ENCODE data around the gene SLC17A2.

Gene SLC17A2

GRCh38 chr6:25888626-25889025, 41.9 kb downstream of the SLC17A2 start:
- Histone ChIP-seq H3K36me3 (ENCODE audit: control insufficient read depth, insufficient read depth, low read length) (no peaks in the 10 kb centered on the region), H3K4me1 (ENCODE audit: control insufficient read depth, insufficient read depth, low read length) (no peaks in the 10 kb centered on the region), H3K27me3 (ENCODE audit: control insufficient read depth, insufficient read depth, low read length, poor library complexity, severe bottlenecking) (no peaks in the 10 kb centered on the region), H3K9me3 (ENCODE audit: control insufficient read depth, low read length) (no peaks in the 10 kb centered on the region), H3K27ac (ENCODE audit: insufficient read depth, low read depth, low read length, poor library complexity, severe bottlenecking) (no peak overlapping the region), H3K4me3 (ENCODE audit: insufficient read depth, low read depth, low read length) (no peak overlapping the region)
- 96% methylated on average over 2 of the region's 2 CpGs; no CpG with 5 or more reads in 1 of the 2 experiments for WGBS, 2 experiments

- H3K27me3 ChIP-seq (ENCODE audit: control insufficient read depth, insufficient read depth, low read length, poor library complexity, severe bottlenecking): no peaks in the 10 kb centered on the region
- WGBS, 2 experiments: 81 to 96% methylated on average over 2 of the region's 2 CpGs
- no peaks in the 10 kb centered on the region for H3K9me3 ChIP-seq (ENCODE audit: control insufficient read depth, low read length)
- no peak overlapping the region for H3K27ac ChIP-seq (ENCODE audit: insufficient read depth, low read depth, low read length, poor library complexity, severe bottlenecking)
- no peaks in the 10 kb centered on the region for H3K36me3 ChIP-seq (ENCODE audit: control insufficient read depth, insufficient read depth, low read length)
- H3K4me3 ChIP-seq (ENCODE audit: insufficient read depth, low read depth, low read length): no peak overlapping the region
- no peaks in the 10 kb centered on the region for H3K4me1 ChIP-seq (ENCODE audit: control insufficient read depth, insufficient read depth, low read length)
Observed at GRCh38 chr6:25886066-25886465, 44.4 kb downstream of the SLC17A2 start.

- Histone ChIP-seq H3K36me3 (ENCODE audit: control insufficient read depth, insufficient read depth, low read length) (no peaks in the 10 kb centered on the region), H3K27ac (ENCODE audit: insufficient read depth, low read depth, low read length, poor library complexity, severe bottlenecking) (no peak overlapping the region), H3K4me3 (ENCODE audit: insufficient read depth, low read depth, low read length) (no peak overlapping the region), H3K27me3 (ENCODE audit: control insufficient read depth, insufficient read depth, low read length, poor library complexity, severe bottlenecking) (no peaks in the 10 kb centered on the region), H3K9me3 (ENCODE audit: control insufficient read depth, low read length) (no peaks in the 10 kb centered on the region), H3K4me1 (ENCODE audit: control insufficient read depth, insufficient read depth, low read length) (no peaks in the 10 kb centered on the region)
- WGBS, 2 experiments: 85 to 87% methylated on average over 2 of the region's 2 CpGs
Observed at GRCh38 chr6:25883991-25884390, 46.5 kb downstream of the SLC17A2 start.

GRCh38 chr6:25883536-25883935, 47.0 kb downstream of the SLC17A2 start:
- Histone ChIP-seq H3K4me3 (ENCODE audit: insufficient read depth, low read depth, low read length) (no peak overlapping the region), H3K9me3 (ENCODE audit: control insufficient read depth, low read length) (no peaks in the 10 kb centered on the region), H3K36me3 (ENCODE audit: control insufficient read depth, insufficient read depth, low read length) (no peaks in the 10 kb centered on the region), H3K4me1 (ENCODE audit: control insufficient read depth, insufficient read depth, low read length) (no peaks in the 10 kb centered on the region), H3K27me3 (ENCODE audit: control insufficient read depth, insufficient read depth, low read length, poor library complexity, severe bottlenecking) (no peaks in the 10 kb centered on the region), H3K27ac (ENCODE audit: insufficient read depth, low read depth, low read length, poor library complexity, severe bottlenecking) (no peak overlapping the region)
- WGBS, 2 experiments: 86 to 89% methylated on average over 1 of the region's 1 CpG

- no peaks in the 10 kb centered on the region for H3K4me1 ChIP-seq (ENCODE audit: control insufficient read depth, insufficient read depth, low read length)
- H3K27ac ChIP-seq (ENCODE audit: insufficient read depth, low read depth, low read length, poor library complexity, severe bottlenecking): no peak overlapping the region
- H3K9me3 ChIP-seq (ENCODE audit: control insufficient read depth, low read length): no peaks in the 10 kb centered on the region
- WGBS, 2 experiments: 84 to 89% methylated on average over 28 of the region's 28 CpGs
- no peaks in the 10 kb centered on the region for H3K36me3 ChIP-seq (ENCODE audit: control insufficient read depth, insufficient read depth, low read length)
- no peak overlapping the region for H3K4me3 ChIP-seq (ENCODE audit: insufficient read depth, low read depth, low read length)
- H3K27me3 ChIP-seq (ENCODE audit: control insufficient read depth, insufficient read depth, low read length, poor library complexity, severe bottlenecking): no peaks in the 10 kb centered on the region
Observed at GRCh38 chr6:25882051-25882496, 48.4 kb downstream of the SLC17A2 start.

- Histone ChIP-seq H3K9me3 (ENCODE audit: control insufficient read depth, low read length) (no peaks in the 10 kb centered on the region), H3K4me1 (ENCODE audit: control insufficient read depth, insufficient read depth, low read length) (no peaks in the 10 kb centered on the region)
- WGBS, 2 experiments: 100% methylated on average over 3 to 4 of the region's 4 CpGs
Observed at GRCh38 chr6:25880601-25881000, 49.9 kb downstream of the SLC17A2 start.

GRCh38 chr6:25878721-25879322, 51.7 kb downstream of the SLC17A2 start:
- Histone ChIP-seq H3K4me1 (ENCODE audit: control insufficient read depth, insufficient read depth, low read length) (no peaks in the 10 kb centered on the region), H3K27ac (ENCODE audit: insufficient read depth, low read depth, low read length, poor library complexity, severe bottlenecking) (no peak overlapping the region), H3K9me3 (ENCODE audit: control insufficient read depth, low read length) (no peaks in the 10 kb centered on the region), H3K36me3 (ENCODE audit: control insufficient read depth, insufficient read depth, low read length) (no peaks in the 10 kb centered on the region), H3K4me3 (ENCODE audit: insufficient read depth, low read depth, low read length) (no peak overlapping the region), H3K27me3 (ENCODE audit: control insufficient read depth, insufficient read depth, low read length, poor library complexity, severe bottlenecking) (no peaks in the 10 kb centered on the region)
- WGBS, 2 experiments: 97% methylated on average over 2 of the region's 2 CpGs

More at GRCh38 chr6:25880601-25881000, 49.9 kb downstream of the SLC17A2 start:
- H3K4me3 ChIP-seq (ENCODE audit: insufficient read depth, low read depth, low read length): no peak overlapping the region
- no peaks in the 10 kb centered on the region for H3K36me3 ChIP-seq (ENCODE audit: control insufficient read depth, insufficient read depth, low read length)
- H3K27me3 ChIP-seq (ENCODE audit: control insufficient read depth, insufficient read depth, low read length, poor library complexity, severe bottlenecking): no peaks in the 10 kb centered on the region
- H3K27ac ChIP-seq (ENCODE audit: insufficient read depth, low read depth, low read length, poor library complexity, severe bottlenecking): no peak overlapping the region

GRCh38 chr6:25875926-25876602, 54.4 kb downstream of the SLC17A2 start:
- WGBS, 2 experiments: 85 to 97% methylated on average over 3 of the region's 3 CpGs
- H3K9me3 ChIP-seq (ENCODE audit: control insufficient read depth, low read length): no peaks in the 10 kb centered on the region
- H3K4me3 ChIP-seq (ENCODE audit: insufficient read depth, low read depth, low read length): no peak overlapping the region
- H3K27me3 ChIP-seq (ENCODE audit: control insufficient read depth, insufficient read depth, low read length, poor library complexity, severe bottlenecking): no peaks in the 10 kb centered on the region
- H3K27ac ChIP-seq (ENCODE audit: insufficient read depth, low read depth, low read length, poor library complexity, severe bottlenecking): no peak overlapping the region
- H3K4me1 ChIP-seq (ENCODE audit: control insufficient read depth, insufficient read depth, low read length): no peaks in the 10 kb centered on the region
- H3K36me3 ChIP-seq (ENCODE audit: control insufficient read depth, insufficient read depth, low read length): no peaks in the 10 kb centered on the region

GRCh38 chr6:25875563-25875905, 55.0 kb downstream of the SLC17A2 start:
- no peaks in the 10 kb centered on the region for H3K27me3 ChIP-seq (ENCODE audit: control insufficient read depth, insufficient read depth, low read length, poor library complexity, severe bottlenecking)
- H3K36me3 ChIP-seq (ENCODE audit: control insufficient read depth, insufficient read depth, low read length): no peaks in the 10 kb centered on the region
- no peaks in the 10 kb centered on the region for H3K9me3 ChIP-seq (ENCODE audit: control insufficient read depth, low read length)
- WGBS, 2 experiments: 93 to 95% methylated on average over 3 of the region's 3 CpGs
- no peak overlapping the region for H3K4me3 ChIP-seq (ENCODE audit: insufficient read depth, low read depth, low read length)
- H3K4me1 ChIP-seq (ENCODE audit: control insufficient read depth, insufficient read depth, low read length): no peaks in the 10 kb centered on the region
- H3K27ac ChIP-seq (ENCODE audit: insufficient read depth, low read depth, low read length, poor library complexity, severe bottlenecking): no peak overlapping the region

GRCh38 chr6:25874822-25875562, 55.5 kb downstream of the SLC17A2 start:
- Histone ChIP-seq H3K4me1 (ENCODE audit: control insufficient read depth, insufficient read depth, low read length) (no peaks in the 10 kb centered on the region), H3K27ac (ENCODE audit: insufficient read depth, low read depth, low read length, poor library complexity, severe bottlenecking) (no peak overlapping the region), H3K36me3 (ENCODE audit: control insufficient read depth, insufficient read depth, low read length) (no peaks in the 10 kb centered on the region), H3K27me3 (ENCODE audit: control insufficient read depth, insufficient read depth, low read length, poor library complexity, severe bottlenecking) (no peaks in the 10 kb centered on the region), H3K4me3 (ENCODE audit: insufficient read depth, low read depth, low read length) (no peak overlapping the region), H3K9me3 (ENCODE audit: control insufficient read depth, low read length) (no peaks in the 10 kb centered on the region)
- 94 to 100% methylated on average over 2 of the region's 3 CpGs for WGBS, 2 experiments

Data from ectodermal cell (in vitro differentiated cells).